ENCODE data around the gene RFX2.
"Not testable (repeated sequence)": the region's sequence is repeated elsewhere in the genome, so short reads cannot be mapped to it uniquely, and the experiment has no call there.

The RFX2 gene

GRCh38 chr19:6073858-6074708 lies 36.2 kb downstream of the RFX2 start:
- DNase-seq: no peak

GRCh38 chr19:6073233-6073632 lies 37.1 kb downstream of the RFX2 start:
- not testable (repeated sequence) for DNase-seq

GRCh38 chr19:6071875-6072274 lies 38.4 kb downstream of the RFX2 start:
- no peak for DNase-seq

GRCh38 chr19:6070720-6071485 lies 39.4 kb downstream of the RFX2 start:
- DNase-seq: no peak

- DNase-seq: no peak
These were observed 40.1 kb downstream of the RFX2 start for GRCh38 chr19:6070207-6070681.

GRCh38 chr19:6069268-6069791 lies 41.0 kb downstream of the RFX2 start:
- DNase-seq: no peak

GRCh38 chr19:6068711-6069110 lies 41.6 kb downstream of the RFX2 start:
- no peak for DNase-seq

- no peak for DNase-seq
These were observed 42.3 kb downstream of the RFX2 start for GRCh38 chr19:6067975-6068374.

GRCh38 chr19:6066661-6067646 lies 43.3 kb downstream of the RFX2 start:
- DNase-seq: no peak

- DNase-seq: peak in 2 of 4 experiments; percentile 12 to 39
These were observed 44.5 kb downstream of the RFX2 start for GRCh38 chr19:6065685-6066374.

GRCh38 chr19:6064336-6065073 lies 45.8 kb downstream of the RFX2 start:
- no peak for DNase-seq

GRCh38 chr19:6063576-6064335 lies 46.5 kb downstream of the RFX2 start:
- DNase-seq: no peak

- DNase-seq: no peak
These were observed 47.2 kb downstream of the RFX2 start for GRCh38 chr19:6062961-6063575.

GRCh38 chr19:6062274-6062673 lies 48.0 kb downstream of the RFX2 start:
- DNase-seq: no peak

- DNase-seq: no peak
These were observed 48.7 kb downstream of the RFX2 start for GRCh38 chr19:6061376-6062130.

- peak in 1 of 4 experiments; percentile 12 for DNase-seq
These were observed 49.5 kb downstream of the RFX2 start for GRCh38 chr19:6060600-6061375.

- DNase-seq: no peak
These were observed 50.2 kb downstream of the RFX2 start for GRCh38 chr19:6059988-6060599.
